Colon (tissue), 2 donors: ENCODE data around the gene TCF7.
"Not testable (repeated sequence)": the region's sequence is repeated elsewhere in the genome, so short reads cannot be mapped to it uniquely, and the experiment has no call there.

Experiments used
- FAIRE-seq: peaks from 2 replicates; lab custom pipeline; 2012; peaks lifted over from hg19 to GRCh38; lab: Jason Lieb, UNC
- donor health status: control.
- donor health status: control.

TCF7 gene

DNA sequence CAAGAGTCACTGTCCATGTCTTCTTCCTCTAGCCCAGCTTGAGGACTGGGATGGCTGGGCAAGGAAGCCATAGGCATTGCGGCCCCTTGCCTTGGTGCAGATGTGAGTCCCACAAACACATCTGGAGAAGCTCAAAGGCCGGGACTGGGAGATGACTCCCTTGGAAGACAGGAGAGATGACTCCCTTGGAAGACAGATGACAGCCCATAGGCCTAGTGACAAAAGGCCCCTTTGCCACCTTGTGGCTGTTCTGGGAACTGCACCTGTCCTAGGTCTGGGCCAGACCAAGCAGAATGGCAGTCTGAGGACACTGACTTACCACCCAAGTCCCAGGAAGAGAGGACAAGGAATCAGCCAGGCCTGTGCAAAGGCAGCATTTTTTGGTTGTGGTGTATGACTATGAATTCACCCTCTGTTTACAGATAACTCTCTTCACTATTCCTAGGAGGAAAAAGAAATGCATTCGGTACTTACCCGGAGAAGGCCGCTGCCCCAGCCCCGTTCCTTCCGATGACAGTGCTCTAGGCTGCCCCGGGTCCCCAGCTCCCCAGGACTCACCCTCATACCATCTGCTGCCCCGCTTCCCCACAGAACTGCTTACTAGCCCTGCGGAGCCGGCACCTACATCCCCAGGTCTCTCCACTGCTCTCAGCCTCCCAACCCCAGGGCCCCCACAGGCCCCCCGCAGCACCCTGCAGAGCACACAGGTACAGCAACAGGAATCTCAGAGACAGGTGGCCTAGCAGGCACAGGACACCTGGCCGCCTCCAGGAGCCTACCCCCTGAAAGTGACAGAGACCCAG is 31.5 kb downstream of the TCF7 start:
- no peak for FAIRE-seq

- no peak for FAIRE-seq
Measured at GRCh38 chr5:134146651-134147518, 32.4 kb downstream of the TCF7 start.

DNA sequence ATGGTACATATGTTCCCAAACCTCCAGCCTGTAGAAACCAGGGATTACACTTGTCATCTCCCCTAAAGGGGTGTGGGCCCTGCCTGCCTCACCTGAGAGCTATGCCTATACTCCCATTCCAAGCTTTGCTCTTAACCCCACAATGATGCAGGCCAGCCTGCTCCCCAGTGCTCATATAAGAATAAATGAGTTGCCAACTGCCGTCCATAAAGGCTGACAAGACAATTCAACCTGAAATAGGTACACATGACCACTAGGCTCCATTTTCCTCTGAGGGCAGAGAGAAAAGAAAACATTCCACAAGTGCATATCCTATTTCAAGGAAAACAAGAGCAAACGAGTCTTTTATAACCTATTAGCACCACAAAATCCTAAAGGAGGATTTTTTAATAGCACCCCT is 33.8 kb downstream of the TCF7 start:
- FAIRE-seq = no peak

GRCh38 chr5:134148986-134149539 is 34.6 kb downstream of the TCF7 start:
- no peak for FAIRE-seq

- no peak for FAIRE-seq
Measured at GRCh38 chr5:134149571-134150303, 35.3 kb downstream of the TCF7 start.

GRCh38 chr5:134151723-134152122 is 37.2 kb downstream of the TCF7 start:
- no peak for FAIRE-seq

DNA sequence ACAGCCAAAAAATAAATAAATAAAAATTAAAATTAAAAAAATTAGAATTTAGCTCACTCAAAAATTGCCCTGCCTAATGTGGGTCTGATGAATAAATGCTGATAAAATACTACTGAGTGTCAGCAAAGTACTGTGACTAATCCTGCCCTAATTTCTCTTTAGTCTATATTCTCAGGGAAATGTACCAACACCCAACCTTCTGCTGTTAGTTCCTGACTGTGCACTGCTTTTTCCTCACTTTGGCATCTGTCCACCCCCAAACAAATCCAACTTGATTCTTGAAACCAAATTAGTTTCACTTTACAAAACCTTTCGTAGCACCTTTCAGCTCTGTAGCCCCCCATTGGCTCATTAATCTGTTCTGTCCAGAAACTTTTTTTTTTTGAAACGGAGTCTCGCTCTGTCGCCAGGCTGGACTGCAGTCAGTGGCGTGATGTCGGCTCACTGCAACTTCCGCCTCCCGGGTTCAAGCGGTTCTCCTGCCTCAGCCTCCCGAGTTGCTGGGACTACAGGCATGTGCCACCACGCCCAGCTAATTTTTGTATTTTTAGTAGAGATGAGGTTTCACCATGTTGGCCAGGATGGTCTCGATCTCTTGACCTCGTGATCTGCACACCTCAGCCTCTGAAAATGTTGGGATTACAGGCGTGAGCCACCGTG is 37.8 kb downstream of the TCF7 start:
- FAIRE-seq = not testable (repeated sequence)

GRCh38 chr5:134153241-134153640 is 38.8 kb downstream of the TCF7 start:
- no peak for FAIRE-seq

GRCh38 chr5:134153657-134154056 is 39.2 kb downstream of the TCF7 start:
- no peak for FAIRE-seq

DNA sequence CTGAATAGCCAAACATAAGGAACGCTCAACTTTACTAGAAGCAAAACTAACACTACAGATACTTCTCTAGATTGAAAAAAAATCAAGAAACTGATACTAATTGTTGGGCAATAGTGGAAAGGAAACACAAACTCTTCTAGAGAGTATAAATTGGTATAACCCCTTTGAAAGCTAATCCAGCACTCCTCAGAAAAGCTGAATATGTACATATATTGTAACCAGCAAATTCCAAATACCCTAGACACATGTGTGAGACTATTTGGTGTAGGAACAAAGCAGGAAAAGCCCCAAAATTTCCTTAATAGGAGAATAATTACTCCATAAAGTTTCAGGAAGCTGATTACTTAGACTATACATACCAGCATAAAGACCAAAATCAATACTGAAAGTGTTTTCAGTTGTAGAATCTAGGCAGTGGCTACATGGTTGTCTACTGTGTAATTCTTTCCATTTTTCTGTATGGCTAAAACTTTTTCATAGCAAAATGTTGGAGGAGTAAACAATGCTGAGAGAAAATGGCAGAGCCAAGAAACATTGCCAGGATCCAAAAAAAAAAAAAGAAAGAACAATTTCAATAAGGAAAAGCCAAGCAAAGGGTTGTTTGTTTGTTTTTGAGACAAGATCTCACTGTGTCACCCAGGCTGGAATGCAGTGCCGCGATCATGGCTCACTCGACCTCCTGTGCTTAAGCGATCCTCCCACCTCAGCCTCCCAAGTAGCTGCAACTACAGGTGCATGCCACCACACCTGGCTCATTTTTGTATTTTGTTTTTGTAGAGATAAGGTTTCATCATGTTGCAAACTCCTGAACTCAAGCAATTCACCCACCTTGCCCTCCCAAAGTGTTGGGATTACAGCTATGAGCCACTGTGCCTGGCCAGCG is 47.3 kb downstream of the TCF7 start:
- no peak for FAIRE-seq

DNA sequence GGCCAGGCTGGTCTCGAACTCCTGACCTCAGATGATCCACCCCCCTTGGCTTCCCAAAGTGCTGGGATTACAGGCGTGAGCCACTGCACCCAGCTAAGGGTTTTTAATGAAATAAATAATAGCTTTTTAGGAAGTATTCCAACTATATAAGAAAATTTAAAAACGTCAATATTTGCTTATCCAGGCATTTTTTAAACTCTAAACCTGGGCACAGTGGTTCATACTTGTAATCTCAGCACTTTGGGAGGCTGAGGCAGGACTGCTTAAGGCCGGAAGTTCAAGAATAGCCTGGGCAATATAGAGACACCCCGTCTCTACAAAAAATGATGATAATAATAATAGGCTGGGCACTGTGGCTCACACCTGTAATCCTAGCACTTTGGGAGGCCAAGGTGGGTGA is 48.1 kb downstream of the TCF7 start:
- no peak for FAIRE-seq

DNA sequence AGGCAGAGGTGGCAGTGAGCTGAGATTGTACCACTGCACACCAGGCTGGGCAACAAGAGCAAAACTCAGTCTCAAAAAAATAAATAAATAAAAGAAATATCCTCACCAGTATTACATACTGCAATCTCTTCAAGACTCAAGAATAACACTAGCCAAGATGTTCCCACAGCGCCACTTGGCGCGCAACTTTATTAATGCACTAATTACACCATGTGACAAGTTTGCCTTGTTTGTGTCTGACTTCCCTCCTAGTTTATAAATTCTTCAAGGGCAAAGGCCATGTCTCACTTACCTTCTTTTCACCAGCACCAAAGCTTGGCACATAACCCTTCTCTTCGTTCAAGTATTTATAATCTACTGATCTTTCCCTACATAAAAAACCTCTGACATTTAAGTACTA is 57.5 kb downstream of the TCF7 start:
- no peak for FAIRE-seq

GRCh38 chr5:134174841-134175839 is 60.7 kb downstream of the TCF7 start:
- peak; percentile 14 for FAIRE-seq

DNA sequence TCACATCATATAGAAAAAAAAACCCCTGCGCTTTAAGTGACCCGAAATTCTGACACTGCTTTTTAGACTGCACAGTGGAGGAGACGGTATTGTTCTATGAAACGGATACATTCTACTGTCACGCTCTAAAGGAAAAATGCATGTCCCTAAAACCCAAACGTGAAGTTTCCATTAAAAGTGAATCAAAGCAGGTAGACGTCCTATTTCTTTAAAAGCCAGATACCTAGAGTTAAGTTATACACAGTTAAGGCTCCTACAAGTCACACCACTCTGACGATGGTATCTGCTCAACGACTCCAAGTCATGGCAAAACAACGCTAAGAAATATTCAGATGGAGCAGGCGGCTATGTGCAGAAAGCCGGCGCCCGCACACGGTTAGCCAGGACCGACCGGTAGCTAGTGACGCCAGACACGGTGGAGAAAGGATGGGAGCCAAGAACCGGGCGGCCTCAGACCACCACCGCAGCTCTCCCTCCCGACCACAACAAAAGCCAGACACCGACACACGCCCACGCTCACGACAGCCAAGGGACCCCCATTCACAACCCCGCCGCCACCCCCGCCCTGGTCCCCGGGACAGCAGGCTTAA is 61.5 kb downstream of the TCF7 start:
- no peak for FAIRE-seq

GRCh38 chr5:134176511-134177368 is 62.3 kb downstream of the TCF7 start, which contains the start of gene SKP1:
TSS of gene SKP1 (minus strand) at chr5:134176950. CDS start at chr5:134174022, 2,928 bp downstream.
- FAIRE-seq = no peak

GRCh38 chr5:134177369-134178095 is 63.1 kb downstream of the TCF7 start:
- FAIRE-seq = no peak

DNA sequence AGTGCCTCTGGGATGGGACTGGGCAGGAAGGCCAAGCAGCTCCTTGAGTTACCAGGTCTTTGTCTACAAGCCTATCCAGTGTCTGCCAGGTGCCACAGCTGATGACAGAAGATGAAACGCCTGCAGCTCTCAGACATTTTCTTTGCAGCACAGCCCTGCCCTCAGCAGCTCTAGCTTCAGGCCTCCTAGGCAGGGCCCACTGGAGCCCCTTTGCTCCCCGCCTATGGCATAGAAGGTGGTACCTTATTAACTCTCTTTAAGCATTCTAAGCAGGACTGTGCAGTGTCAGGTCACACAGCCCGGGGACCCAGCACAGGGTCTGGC is 63.6 kb downstream of the TCF7 start:
- FAIRE-seq = no peak
